GM13976 (cell line): ENCODE measurements around the gene TCTN3.
"Not testable (repeated sequence)": the region's sequence is repeated elsewhere in the genome, so short reads cannot be mapped to it uniquely, and the experiment has no call there.

Experiments
- DNase-seq: peaks from one replicate; pipeline ENCODE4 v3.0.0; 2012; ENCODE audit warnings: low spot score
- CTCF ChIP-seq: IDR thresholded peaks from 2 replicates; pipeline ENCODE4 v1.5.1; 2012; ENCODE audit warnings: borderline replicate concordance, mild to moderate bottlenecking; ENCODE audit not compliant: insufficient read depth; ENCODE audit errors: extremely low read depth, missing control alignments, control extremely low read depth
- in situ Hi-C: fragments of 300-500 bp; cut with MboI; formaldehyde crosslinking; loops from one replicate; pipeline ENCODE4 v1.12.0; 2022; ENCODE audit warnings: low sequenced_read_pairs, mixed read lengths, inconsistent platforms; ENCODE audit not compliant: unreplicated experiment

Gene TCTN3

GRCh38 chr10:95635319-95635733 lies 58.4 kb downstream of the TCTN3 start:
- TF ChIP-seq CTCF: no peak
- no peak for DNase-seq
- in situ Hi-C loops: no loop called here

GRCh38 chr10:95628786-95629185 lies 64.9 kb downstream of the TCTN3 start:
- in situ Hi-C loops: no loop called here

GRCh38 chr10:95626500-95626899 lies 67.2 kb downstream of the TCTN3 start:
- in situ Hi-C loops: no loop called here
- no peak for DNase-seq
- no peak for TF ChIP-seq CTCF

More at GRCh38 chr10:95628786-95629185, 64.9 kb downstream of the TCTN3 start:
- no peak for DNase-seq
- TF ChIP-seq CTCF: no peak

GRCh38 chr10:95620415-95620814 lies 73.3 kb downstream of the TCTN3 start:
- in situ Hi-C loops: loop anchor here (25.0 kb wide), 1 partner anchor 433 kb away; the partner anchor contains the start of gene ACSM6
- DNase-seq: not testable (repeated sequence)

GRCh38 chr10:95618101-95618500 lies 75.6 kb downstream of the TCTN3 start:
- DNase-seq: no peak
- in situ Hi-C loops: loop anchor here (25.0 kb wide), 1 partner anchor 431 kb away; the partner anchor contains the start of gene ACSM6
- TF ChIP-seq CTCF: no peak

GRCh38 chr10:95616446-95616845 lies 77.3 kb downstream of the TCTN3 start:
- no peak for TF ChIP-seq CTCF
- in situ Hi-C loops: loop anchor here (25.0 kb wide), 1 partner anchor 429 kb away; the partner anchor contains the start of gene ACSM6
- no peak for DNase-seq
